Measurements from ENCODE around the gene ZDHHC1. TPM values are rescaled to one million over a fixed set of nuclear protein-coding genes. Genes with fewer than 3 reads are reported as not detected.

Gene ZDHHC1
- total and polyA plus RNA-seq, 2 of the 13 experiments (the other 11 are each of a cell fraction or from before 2014, with no cell fraction given), result 0.51 to 1.1 TPM

DNA sequence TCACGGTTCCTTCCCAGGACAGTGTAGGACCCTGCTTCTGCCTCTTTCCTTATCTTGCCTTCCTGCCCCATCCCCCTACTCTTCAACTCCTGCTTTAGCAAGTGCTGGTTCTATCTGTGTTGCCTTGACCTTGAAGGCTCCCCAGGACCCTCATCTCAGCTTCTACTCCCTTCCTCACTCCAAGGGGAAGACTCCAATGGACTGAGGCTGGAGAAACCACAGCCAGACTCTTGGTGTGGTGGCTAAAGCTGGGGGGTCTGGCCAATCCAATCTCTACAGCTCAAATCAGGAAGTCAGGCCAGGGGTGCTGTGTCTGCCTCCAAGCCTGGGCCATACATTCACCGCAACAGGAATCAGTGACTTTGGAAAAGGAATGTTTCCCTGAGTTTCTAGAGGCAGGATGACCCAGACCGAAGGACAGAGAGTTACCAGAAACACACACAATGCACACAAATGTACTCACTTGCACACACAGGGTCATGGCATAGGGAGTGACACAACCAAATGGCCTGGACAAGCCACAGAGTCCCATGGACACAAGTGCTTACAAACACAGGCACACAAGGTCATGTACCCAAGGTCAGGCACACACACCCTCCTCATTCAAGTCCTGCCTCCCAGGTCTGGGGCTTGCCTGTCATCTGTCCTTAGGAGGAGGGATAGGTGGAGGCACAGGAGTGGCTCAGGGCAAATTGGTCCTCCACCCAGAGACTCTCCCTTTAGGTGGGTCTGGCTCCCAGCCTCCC lies 12.9 kb upstream of the ZDHHC1 start (continued):
- TF ChIP-seq ZNF766 (CRISPR knock-in tag; IDR thresholded peaks at IDR 0.05; ENCODE audit: borderline replicate concordance), result no peak
- TF ChIP-seq, protein P1, sequence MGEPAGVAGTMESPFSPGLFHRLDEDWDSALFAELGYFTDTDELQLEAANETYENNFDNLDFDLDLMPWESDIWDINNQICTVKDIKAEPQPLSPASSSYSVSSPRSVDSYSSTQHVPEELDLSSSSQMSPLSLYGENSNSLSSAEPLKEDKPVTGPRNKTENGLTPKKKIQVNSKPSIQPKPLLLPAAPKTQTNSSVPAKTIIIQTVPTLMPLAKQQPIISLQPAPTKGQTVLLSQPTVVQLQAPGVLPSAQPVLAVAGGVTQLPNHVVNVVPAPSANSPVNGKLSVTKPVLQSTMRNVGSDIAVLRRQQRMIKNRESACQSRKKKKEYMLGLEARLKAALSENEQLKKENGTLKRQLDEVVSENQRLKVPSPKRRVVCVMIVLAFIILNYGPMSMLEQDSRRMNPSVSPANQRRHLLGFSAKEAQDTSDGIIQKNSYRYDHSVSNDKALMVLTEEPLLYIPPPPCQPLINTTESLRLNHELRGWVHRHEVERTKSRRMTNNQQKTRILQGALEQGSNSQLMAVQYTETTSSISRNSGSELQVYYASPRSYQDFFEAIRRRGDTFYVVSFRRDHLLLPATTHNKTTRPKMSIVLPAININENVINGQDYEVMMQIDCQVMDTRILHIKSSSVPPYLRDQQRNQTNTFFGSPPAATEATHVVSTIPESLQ (CRISPR knock-in tag; conservative IDR thresholded peaks at IDR 0.05), result no peak
- TF ChIP-seq PPARG (CRISPR knock-in tag; conservative IDR thresholded peaks at IDR 0.05), result no peak
- TF ChIP-seq ZBTB3 (CRISPR knock-in tag; IDR thresholded peaks at IDR 0.05; ENCODE audit: borderline replicate concordance, low read depth), result no peak
- TF ChIP-seq, protein P2, sequence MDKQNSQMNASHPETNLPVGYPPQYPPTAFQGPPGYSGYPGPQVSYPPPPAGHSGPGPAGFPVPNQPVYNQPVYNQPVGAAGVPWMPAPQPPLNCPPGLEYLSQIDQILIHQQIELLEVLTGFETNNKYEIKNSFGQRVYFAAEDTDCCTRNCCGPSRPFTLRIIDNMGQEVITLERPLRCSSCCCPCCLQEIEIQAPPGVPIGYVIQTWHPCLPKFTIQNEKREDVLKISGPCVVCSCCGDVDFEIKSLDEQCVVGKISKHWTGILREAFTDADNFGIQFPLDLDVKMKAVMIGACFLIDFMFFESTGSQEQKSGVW (CRISPR knock-in tag; IDR thresholded peaks at IDR 0.05; ENCODE audit: borderline replicate concordance), result no peak
- TF ChIP-seq ZNF260 (CRISPR knock-in tag; IDR thresholded peaks at IDR 0.05; ENCODE audit: borderline replicate concordance, low read depth), result no peak
- TF ChIP-seq, protein P3, sequence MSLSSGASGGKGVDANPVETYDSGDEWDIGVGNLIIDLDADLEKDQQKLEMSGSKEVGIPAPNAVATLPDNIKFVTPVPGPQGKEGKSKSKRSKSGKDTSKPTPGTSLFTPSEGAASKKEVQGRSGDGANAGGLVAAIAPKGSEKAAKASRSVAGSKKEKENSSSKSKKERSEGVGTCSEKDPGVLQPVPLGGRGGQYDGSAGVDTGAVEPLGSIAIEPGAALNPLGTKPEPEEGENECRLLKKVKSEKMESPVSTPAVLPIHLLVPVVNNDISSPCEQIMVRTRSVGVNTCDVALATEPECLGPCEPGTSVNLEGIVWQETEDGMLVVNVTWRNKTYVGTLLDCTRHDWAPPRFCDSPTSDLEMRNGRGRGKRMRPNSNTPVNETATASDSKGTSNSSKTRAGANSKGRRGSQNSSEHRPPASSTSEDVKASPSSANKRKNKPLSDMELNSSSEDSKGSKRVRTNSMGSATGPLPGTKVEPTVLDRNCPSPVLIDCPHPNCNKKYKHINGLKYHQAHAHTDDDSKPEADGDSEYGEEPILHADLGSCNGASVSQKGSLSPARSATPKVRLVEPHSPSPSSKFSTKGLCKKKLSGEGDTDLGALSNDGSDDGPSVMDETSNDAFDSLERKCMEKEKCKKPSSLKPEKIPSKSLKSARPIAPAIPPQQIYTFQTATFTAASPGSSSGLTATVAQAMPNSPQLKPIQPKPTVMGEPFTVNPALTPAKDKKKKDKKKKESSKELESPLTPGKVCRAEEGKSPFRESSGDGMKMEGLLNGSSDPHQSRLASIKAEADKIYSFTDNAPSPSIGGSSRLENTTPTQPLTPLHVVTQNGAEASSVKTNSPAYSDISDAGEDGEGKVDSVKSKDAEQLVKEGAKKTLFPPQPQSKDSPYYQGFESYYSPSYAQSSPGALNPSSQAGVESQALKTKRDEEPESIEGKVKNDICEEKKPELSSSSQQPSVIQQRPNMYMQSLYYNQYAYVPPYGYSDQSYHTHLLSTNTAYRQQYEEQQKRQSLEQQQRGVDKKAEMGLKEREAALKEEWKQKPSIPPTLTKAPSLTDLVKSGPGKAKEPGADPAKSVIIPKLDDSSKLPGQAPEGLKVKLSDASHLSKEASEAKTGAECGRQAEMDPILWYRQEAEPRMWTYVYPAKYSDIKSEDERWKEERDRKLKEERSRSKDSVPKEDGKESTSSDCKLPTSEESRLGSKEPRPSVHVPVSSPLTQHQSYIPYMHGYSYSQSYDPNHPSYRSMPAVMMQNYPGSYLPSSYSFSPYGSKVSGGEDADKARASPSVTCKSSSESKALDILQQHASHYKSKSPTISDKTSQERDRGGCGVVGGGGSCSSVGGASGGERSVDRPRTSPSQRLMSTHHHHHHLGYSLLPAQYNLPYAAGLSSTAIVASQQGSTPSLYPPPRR (CRISPR knock-in tag; IDR thresholded peaks at IDR 0.05; ENCODE audit: borderline replicate concordance), result no peak
- TF ChIP-seq TOE1 (CRISPR knock-in tag; IDR thresholded peaks at IDR 0.05), result no peak
- TF ChIP-seq ZNF737 (CRISPR knock-in tag; IDR thresholded peaks at IDR 0.05; ENCODE audit: borderline replicate concordance), result no peak
- TF ChIP-seq SRF (IDR thresholded peaks at IDR 0.05; ENCODE audit: low read depth, low read length), result no peak
- TF ChIP-seq FIP1L1 (IDR thresholded peaks at IDR 0.05; ENCODE audit: borderline replicate concordance, insufficient read depth, low read depth, low read length), result no peak
- TF ChIP-seq SETDB1 (CRISPR knock-in tag; IDR thresholded peaks at IDR 0.05; ENCODE audit: borderline replicate concordance), result no peak
- TF ChIP-seq HNRNPLL (IDR thresholded peaks at IDR 0.05; ENCODE audit: low read depth, low read length, poor library complexity, severe bottlenecking), result no peak
- TF ChIP-seq NCOA2 (CRISPR knock-in tag; IDR thresholded peaks at IDR 0.05), result no peak
- TF ChIP-seq, protein P4, sequence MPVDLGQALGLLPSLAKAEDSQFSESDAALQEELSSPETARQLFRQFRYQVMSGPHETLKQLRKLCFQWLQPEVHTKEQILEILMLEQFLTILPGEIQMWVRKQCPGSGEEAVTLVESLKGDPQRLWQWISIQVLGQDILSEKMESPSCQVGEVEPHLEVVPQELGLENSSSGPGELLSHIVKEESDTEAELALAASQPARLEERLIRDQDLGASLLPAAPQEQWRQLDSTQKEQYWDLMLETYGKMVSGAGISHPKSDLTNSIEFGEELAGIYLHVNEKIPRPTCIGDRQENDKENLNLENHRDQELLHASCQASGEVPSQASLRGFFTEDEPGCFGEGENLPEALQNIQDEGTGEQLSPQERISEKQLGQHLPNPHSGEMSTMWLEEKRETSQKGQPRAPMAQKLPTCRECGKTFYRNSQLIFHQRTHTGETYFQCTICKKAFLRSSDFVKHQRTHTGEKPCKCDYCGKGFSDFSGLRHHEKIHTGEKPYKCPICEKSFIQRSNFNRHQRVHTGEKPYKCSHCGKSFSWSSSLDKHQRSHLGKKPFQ (CRISPR knock-in tag; IDR thresholded peaks at IDR 0.05; ENCODE audit: insufficient replicate concordance), result no peak

All from HepG2 (cell line).